Stimulated activated memory B cell treated with anti-CD40 and anti-IgM and Interleukin-4, amounts not matched to agents 10 μg/mL and 1 μg/mL and 100 μg/mL, for 72 hours (primary cell): ENCODE results near the gene CDK11B.
"Not testable (repeated sequence)": the region's sequence is repeated elsewhere in the genome, so short reads cannot be mapped to it uniquely, and the experiment has no call there.

Experiments
- ATAC-seq: fragments of 150-1000 bp; cut with Tn5 transposase; 2 replicates; pipeline ENCODE4 v1.10.0; 2021
- H3K27ac Mint-ChIP-seq: one replicate; pipeline ENCODE4 v1.8.0; 2022; ENCODE audit warnings: mild to moderate bottlenecking, mixed read lengths
- H3K27me3 Mint-ChIP-seq: one replicate; pipeline ENCODE4 v1.8.0; 2022; ENCODE audit warnings: mixed read lengths
- H3K36me3 Mint-ChIP-seq: one replicate; pipeline ENCODE4 v1.8.0; 2022; ENCODE audit warnings: mixed read lengths
- H3K4me1 Mint-ChIP-seq: one replicate; pipeline ENCODE4 v1.8.0; 2022; ENCODE audit warnings: mixed read lengths
- H3K4me3 Mint-ChIP-seq: one replicate; pipeline ENCODE4 v1.8.0; 2022; ENCODE audit warnings: mild to moderate bottlenecking, moderate library complexity, mixed read lengths
- H3K9me3 Mint-ChIP-seq: one replicate; pipeline ENCODE4 v1.8.0; 2022; ENCODE audit warnings: mixed read lengths

The CDK11B gene

DNA sequence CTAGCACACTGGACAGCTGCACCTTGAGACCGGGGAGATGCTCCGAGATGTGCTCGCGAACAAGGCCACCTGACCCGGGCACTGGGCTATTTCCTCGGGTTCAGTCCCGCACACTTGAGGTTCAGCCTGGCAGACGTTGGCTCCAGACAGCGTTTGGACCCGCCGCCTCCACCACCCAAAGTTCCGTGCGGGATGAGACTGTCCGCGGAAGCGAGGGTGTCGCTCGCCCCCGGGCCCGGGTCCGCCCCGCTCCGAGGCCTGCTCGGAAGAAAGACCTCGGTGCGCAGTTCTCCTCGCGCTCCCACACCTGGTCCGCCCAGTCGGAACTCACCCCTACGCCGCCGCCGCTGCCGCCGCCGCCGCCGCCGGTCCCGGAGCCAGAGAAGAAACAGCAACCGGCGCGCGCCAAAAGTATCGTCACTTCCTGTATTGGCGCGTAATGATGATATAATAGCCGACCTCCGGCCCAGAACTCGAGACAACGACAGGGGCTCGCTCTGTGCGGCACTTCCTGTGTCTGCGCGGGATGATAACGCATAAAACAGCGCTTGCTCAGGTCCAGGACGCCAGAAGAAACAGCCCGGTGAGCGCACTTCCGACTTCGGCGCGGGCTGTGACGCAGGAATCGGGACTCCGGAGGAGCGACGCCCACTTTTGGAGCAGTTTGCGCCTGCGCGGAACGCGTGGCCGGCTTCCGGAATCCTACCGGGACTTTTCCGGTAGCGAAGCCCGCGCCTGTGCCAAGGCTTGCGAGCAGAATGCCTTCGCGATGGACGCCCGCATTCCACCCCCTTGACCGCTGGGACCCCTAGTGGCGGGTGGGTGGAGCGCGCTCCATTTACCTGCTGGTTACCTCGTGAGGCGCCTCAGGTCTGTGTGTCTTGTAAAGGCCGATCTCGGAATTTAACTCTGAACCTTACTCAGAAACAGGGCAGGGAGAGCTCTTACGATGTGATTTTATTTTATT is at the start of gene CDK11B:
Gene CDK11B (minus strand): TSS at position 422 of the 967 bp plus-strand sequence. CDS start 1,519 bp downstream, outside the sequence.
- not testable (repeated sequence) for H3K36me3 Mint-ChIP-seq, H3K9me3 Mint-ChIP-seq, H3K4me1 Mint-ChIP-seq, H3K27me3 Mint-ChIP-seq
- peak; percentile 95 for ATAC-seq
- Mint-ChIP-seq H3K4me3 (peak within 1 kb of the TSS; percentile 92), H3K27ac (peak within 1 kb of the TSS; percentile 99)

DNA sequence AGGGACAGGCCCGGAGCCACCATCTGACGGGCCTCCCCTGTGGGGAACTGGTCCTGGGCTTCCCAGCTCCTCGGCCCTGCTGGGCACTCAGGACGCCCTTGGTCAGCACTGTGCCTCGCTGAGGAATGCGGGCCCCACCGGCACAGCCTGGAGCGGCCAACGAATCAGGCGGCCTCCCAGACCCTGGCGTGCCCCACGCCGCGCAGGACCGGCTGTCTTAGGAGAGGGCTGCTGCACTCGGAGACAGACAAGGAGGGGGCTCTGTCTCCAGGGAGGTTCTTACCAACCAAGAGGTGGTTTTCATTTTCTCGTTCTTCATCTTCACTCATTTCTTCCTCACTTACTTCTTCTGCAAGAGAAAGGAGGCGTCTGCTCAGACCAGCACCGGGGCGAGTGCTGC is 49.1 kb upstream of the CDK11B start:
- H3K4me3 Mint-ChIP-seq, H3K4me1 Mint-ChIP-seq, ATAC-seq, H3K27ac Mint-ChIP-seq, H3K27me3 Mint-ChIP-seq, H3K9me3 Mint-ChIP-seq: not testable (repeated sequence)
- peaks cover 15% of the 10 kb centered on the region for H3K36me3 Mint-ChIP-seq

DNA sequence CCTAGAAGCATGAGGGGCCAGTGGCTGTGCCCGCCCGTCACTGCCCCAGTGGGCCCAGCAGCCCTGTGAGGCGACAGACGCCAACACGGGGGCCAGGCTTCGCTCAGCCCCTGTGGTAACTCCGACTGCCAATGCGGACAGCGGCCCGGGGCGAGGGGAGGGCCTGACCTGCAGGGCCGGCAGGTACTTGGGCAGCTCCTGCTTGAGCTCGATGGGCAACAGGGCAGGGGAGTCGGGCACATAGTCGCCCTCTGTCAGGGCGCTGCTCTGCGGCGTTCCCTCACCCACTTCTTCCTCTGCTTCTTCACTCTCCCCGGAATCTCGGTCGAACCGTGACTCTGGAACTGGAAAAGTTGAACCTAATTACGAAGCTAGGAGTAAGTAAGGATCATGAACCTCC is 48.4 kb upstream of the CDK11B start:
- peaks cover 15% of the 10 kb centered on the region for H3K36me3 Mint-ChIP-seq
- not testable (repeated sequence) for H3K4me3 Mint-ChIP-seq, H3K27ac Mint-ChIP-seq, H3K9me3 Mint-ChIP-seq, H3K27me3 Mint-ChIP-seq, H3K4me1 Mint-ChIP-seq, ATAC-seq

DNA sequence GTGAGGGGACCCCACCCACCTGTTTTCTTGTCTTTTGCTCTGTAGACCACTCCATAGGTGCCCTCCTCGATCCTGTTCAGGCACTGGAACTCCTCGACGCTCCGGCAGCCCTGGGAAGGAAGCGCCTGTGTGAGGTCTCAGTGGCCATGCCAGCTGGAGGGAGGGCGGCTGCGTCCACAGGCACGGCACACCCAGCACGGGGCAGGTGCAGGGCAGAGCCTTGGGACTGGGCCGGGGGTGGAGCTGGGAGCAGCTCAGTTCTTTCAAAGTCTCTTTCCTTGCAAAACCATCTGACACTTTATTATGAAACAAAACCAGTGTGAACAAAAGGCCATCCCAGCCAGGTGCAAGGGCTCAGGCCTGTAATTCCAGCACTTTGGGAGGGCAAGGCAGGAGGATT is 46.8 kb upstream of the CDK11B start:
- H3K27ac Mint-ChIP-seq, H3K27me3 Mint-ChIP-seq, H3K4me1 Mint-ChIP-seq, ATAC-seq, H3K9me3 Mint-ChIP-seq, H3K4me3 Mint-ChIP-seq: not testable (repeated sequence)
- peaks cover 14% of the 10 kb centered on the region for H3K36me3 Mint-ChIP-seq

DNA sequence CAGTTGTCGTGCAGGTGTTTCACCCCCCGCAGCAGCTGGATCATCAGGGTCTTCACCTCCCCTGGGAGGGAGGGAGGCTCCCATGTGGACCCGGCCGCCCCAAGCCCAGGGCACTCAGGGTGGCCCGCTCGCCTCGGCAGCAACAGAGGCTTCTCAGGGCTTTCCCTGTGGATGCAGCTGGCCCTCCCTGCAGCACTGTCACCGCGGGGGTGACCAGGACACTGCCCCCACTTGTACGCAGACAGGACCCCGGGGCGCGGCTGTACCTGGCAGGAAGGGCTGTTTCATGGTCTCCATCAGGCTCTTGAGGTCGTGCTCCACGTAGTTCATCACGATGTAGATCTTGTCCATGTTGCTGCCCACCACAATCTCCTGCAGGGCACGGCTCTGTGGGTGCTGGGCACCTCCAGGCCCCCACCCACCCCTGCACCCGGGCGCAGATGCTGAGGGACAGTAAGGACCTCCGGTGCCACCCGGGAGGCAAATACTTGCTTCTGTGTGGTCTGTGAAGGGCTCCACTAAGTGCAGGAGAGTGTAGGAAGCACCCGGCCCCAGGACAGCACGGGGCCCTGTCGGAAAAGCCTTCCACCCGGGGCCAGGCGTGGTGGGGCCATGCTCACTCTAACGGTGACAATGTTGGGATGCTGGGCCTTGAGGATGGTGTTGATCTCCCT is 45.6 kb upstream of the CDK11B start:
- ATAC-seq, H3K4me3 Mint-ChIP-seq: not testable (repeated sequence)
- peaks cover 10% of the 10 kb centered on the region for H3K36me3 Mint-ChIP-seq

DNA sequence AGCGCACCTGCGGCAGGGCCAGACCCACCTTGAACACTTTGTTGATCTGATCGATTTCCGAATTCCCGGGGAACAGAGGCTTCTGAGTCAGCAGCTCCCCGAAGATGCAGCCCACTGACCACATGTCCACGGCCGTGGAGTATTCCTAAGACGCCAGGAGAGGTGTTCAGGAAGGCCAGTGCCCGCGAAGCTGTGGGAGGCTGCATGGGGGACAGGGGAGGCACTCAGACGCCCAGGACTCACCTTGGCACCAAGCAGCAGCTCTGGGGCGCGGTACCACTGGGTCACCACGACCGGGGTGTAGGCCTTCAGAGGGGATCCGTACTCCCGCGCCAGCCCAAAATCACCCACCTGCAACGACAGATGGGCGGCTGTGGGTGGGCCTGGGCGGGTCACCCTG is 45.0 kb upstream of the CDK11B start:
- Mint-ChIP-seq H3K27ac (no peak overlapping the region), H3K4me3 (no peak overlapping the region), H3K36me3 (peaks cover 10% of the 10 kb centered on the region), H3K4me1 (no peaks in the 10 kb centered on the region), H3K9me3 (no peaks in the 10 kb centered on the region), H3K27me3 (no peaks in the 10 kb centered on the region)
- no peak for ATAC-seq

More for the DNA sequence above, 45.6 kb upstream of the CDK11B start:
- H3K4me1 Mint-ChIP-seq, H3K27me3 Mint-ChIP-seq, H3K9me3 Mint-ChIP-seq, H3K27ac Mint-ChIP-seq: not testable (repeated sequence)

DNA sequence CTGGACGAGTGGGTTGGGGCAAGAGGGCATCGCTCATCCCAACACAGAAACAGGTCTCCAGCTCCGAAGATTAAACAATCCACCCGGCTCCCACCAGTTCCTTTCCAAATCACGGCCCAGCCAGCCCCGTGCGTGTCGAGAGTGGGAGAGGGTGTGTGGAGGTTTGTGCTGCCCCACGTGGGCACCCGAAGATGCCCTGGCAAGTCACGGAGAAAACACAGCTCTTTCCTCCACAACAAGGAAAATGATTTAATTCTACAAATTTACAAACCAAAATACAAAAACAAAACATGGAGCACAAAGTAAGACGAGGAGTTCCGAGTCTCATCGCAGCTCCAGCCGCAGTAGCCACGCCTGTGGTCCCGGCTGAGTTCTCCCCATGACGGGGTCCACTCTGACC is 43.7 kb upstream of the CDK11B start:
- H3K4me3 Mint-ChIP-seq, ATAC-seq, H3K4me1 Mint-ChIP-seq, H3K27ac Mint-ChIP-seq, H3K27me3 Mint-ChIP-seq, H3K9me3 Mint-ChIP-seq: not testable (repeated sequence)
- H3K36me3 Mint-ChIP-seq: peaks cover 10% of the 10 kb centered on the region

DNA sequence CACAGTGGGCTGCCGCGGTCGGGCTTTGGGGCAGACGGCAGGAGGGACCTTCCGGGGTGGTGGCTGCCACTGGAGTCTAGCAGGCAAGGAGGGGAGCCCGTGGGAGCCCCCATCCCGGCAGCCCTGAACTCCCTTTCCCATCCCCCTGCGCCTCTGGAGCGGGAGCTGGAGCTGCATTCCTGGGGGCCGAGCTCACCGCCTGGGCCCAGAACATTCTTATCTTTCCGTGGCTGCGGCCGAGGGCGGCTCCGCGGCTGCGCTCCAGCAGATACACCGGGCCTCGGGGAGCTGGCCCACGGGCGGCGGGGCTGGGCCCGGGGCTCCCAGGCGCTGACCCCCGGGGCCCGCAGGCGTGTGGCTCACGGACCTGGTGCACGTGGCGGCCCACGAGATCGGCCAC is 41.8 kb upstream of the CDK11B start:
- H3K27me3 Mint-ChIP-seq, H3K4me1 Mint-ChIP-seq, ATAC-seq, H3K27ac Mint-ChIP-seq, H3K36me3 Mint-ChIP-seq, H3K4me3 Mint-ChIP-seq, H3K9me3 Mint-ChIP-seq: not testable (repeated sequence)

DNA sequence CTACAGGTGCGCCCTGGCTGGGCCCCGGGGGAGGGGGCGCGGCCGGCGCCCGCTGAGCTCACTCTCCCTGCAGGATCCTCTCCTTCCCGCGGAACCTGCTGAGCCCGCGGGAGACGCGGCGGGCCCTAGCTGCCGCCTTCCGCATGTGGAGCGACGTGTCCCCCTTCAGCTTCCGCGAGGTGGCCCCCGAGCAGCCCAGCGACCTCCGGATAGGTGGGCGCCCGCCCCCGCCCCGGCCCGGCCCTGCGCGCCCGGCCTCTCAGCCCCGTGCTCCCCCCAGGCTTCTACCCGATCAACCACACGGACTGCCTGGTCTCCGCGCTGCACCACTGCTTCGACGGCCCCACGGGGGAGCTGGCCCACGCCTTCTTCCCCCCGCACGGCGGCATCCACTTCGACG is 41.3 kb upstream of the CDK11B start:
- H3K36me3 Mint-ChIP-seq, H3K27ac Mint-ChIP-seq, H3K27me3 Mint-ChIP-seq, H3K4me1 Mint-ChIP-seq, H3K9me3 Mint-ChIP-seq, ATAC-seq, H3K4me3 Mint-ChIP-seq: not testable (repeated sequence)

DNA sequence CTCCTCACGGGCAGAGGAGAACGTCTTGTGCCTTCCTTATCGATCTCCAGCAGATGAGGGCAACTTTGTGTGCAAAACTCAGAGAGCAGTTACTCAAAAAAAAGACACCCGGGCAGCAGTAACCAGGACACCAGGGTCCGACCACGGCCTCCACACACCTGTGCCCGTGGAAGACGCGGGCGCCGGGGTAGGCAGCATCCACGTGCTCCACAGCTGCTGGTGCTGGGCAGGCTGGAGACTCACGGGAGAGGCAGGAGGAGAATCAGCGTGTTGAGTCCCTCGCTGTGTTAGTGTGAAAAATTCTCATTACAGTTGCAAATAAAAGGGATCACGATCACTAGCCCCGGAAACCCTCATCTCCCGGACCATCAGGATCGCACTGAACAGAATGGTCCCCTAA is 40.3 kb upstream of the CDK11B start:
- not testable (repeated sequence) for H3K27ac Mint-ChIP-seq, H3K9me3 Mint-ChIP-seq, H3K27me3 Mint-ChIP-seq, H3K4me3 Mint-ChIP-seq, ATAC-seq, H3K4me1 Mint-ChIP-seq, H3K36me3 Mint-ChIP-seq

DNA sequence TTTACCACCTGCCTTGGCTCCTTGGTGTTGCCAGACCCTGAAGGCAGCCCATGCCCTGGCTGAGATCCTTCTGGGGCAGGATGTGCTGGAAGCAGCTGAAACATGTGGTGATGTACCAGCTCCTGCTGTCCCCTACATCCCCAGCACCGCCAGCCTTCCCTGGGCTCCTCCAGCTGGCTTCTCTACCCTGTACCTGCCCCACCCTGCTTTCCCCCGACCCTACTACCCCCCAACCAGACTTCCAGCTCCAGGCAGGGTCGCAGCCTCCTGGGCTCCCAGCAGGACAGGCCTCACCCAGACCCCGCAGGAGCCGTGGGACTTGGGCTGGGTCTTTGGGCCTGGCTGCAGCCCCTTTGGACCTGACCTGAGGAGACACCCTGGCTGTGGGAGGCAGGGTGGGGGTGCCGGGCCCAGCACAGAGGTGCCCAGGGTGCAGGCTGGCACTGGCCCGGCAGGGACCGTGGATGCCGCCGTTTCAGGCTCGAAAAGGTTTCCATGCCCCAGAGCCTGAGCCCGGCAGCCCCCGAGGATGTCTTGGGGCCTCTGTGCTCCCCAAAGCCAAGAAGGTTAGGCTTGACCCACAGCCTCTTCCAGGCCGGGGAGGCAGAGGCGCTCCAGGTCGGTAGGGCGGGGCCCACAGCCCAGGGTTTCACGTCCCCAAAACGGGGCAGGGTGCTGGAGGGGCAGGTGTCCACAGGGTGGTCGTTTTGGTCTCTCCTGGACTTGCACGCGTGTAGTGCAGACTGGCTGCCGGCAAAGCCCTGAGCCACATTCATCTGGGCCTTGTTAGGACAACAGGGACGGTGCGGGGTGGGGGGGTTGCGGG is 38.8 kb upstream of the CDK11B start:
- not testable (repeated sequence) for H3K9me3 Mint-ChIP-seq, H3K36me3 Mint-ChIP-seq, H3K27ac Mint-ChIP-seq, H3K4me1 Mint-ChIP-seq, H3K27me3 Mint-ChIP-seq, H3K4me3 Mint-ChIP-seq, ATAC-seq

DNA sequence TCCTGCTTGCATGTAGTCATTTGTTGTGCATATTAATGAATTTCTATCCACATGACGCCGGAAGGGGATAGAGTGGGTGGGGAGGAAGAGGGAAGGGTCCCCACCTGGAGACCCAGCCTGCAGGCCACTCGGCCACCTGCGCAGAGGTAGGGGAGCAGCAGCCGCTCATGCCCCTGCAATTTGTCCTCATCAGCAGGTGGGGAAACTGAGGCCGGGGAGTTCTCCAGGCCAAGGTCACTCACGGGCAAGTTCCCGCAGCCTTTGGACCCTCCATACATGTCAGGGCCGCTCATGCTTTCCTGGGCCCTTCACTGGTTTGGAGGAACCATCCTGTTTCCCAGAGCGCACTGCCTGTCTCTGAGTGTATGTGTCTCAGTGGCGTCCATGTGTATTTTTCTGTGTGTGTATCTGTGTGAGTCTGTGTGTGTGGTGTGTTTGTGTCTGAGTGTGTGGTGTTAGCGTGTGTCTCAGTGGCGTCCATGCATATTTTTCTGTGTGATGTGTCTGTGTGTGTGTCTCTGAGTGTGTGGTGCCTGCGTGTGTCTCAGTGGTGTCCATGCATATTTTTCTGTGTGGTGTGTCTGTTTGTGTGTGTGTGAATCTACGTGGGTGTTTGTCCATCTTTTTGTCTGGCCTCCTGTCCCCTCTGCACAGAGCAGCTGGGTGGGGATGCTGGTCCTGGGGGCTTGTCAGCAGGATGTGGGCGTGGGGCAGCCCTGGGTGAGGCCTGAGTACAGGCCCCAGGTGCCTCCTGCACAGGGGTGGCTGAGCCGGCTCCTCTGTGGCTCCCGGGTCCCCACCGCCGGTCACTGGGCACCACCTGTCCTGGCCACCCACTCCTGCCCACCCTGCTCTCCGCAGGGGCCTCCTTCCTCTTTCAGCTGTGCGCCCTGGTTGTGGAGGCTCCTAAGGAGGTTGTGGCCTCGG is 37.9 kb upstream of the CDK11B start:
- ATAC-seq, H3K4me1 Mint-ChIP-seq, H3K36me3 Mint-ChIP-seq, H3K27ac Mint-ChIP-seq, H3K9me3 Mint-ChIP-seq, H3K4me3 Mint-ChIP-seq, H3K27me3 Mint-ChIP-seq: not testable (repeated sequence)

DNA sequence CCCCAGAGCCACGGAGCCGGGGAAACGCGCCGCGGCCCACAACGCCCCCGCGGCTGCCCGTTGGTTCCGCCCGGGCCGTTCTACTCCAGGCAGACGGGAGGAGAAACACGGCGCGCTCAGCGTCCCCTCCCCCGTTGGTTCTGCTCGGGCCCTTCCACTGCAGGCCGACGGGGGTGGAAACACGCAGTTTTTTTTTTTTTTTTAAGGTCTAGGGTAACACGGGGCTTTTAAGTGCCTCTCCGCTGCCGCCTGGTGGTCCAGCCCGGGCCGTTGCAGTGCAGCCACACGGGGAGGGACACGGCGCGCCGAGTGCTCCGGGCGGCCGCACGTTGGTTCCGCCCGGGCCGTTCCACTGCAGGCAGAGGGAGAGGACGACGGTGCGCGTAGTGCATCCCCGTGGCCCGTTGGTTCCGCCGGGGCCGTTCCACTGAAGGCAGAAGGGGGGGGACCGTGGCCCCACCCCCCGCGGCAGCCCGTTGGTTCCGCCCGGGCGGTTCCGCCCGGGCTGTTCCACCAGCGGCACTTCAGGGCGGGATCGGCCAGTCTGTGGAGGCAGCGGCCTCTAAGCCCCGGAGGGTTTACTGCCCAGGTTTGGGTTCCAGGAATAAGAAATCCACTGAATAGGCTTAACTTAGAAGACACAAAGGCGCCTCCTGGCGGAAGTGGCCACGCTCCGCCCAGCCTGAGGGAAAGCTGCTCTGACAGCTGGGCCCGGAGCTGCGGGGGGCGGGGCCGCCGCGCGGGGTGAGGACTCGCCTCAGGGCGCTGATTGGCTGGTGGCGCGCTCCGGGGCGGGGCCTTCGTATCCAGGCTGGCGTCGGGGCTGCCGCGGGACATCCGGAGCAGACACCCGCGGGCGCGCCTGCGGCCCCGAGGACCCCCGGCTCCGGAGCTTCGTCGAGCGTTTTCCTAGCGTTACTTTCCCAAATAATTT is 34.2 kb upstream of the CDK11B start, which contains the start of gene SLC35E2B:
Gene SLC35E2B (minus strand): TSS at position 82 of the 934 bp plus-strand sequence. CDS start 16,096 bp downstream, outside the sequence.
- Mint-ChIP-seq H3K27ac (peak within 1 kb of the TSS; percentile 90), H3K4me3 (peak within 1 kb of the TSS; percentile 79)
- not testable (repeated sequence) for H3K9me3 Mint-ChIP-seq, H3K4me1 Mint-ChIP-seq, H3K27me3 Mint-ChIP-seq, H3K36me3 Mint-ChIP-seq
- ATAC-seq: peak; percentile 92

DNA sequence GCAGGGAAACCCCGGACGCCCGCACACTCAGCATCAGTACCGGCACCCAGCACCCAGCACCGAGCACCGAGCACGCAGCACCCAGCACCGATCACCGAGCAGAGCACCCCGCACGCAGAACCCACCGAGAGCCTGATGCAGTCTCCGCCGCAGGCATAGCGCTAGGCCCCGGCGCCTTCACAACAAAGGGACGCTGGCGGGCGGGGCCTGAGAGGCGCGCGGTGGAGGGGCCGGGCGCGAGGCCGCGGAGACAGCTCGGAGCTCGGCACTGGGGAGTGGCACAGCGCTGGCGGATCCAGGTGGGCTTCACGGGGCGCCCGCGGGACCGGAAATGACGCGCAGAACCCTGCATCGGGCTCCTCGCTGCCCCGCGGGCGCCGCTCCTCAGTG is 33.5 kb upstream of the CDK11B start:
- ATAC-seq: peak; percentile 81
- not testable (repeated sequence) for H3K9me3 Mint-ChIP-seq, H3K27me3 Mint-ChIP-seq, H3K36me3 Mint-ChIP-seq, H3K4me1 Mint-ChIP-seq
- Mint-ChIP-seq H3K27ac (peak overlapping the region; percentile 90), H3K4me3 (peak overlapping the region; percentile 79)
